HUES64 (cell line): Measurements from ENCODE around the gene CGNL1.

ENCODE experiments used
- H3K27ac ChIP-seq: 2 replicates; pipeline ENCODE4 v1.7.0; 2013; ENCODE audit warnings: low read depth, low read length, inconsistent platforms
- H3K27me3 ChIP-seq: 2 replicates; pipeline ENCODE4 v1.6.1; 2013; ENCODE audit warnings: mild to moderate bottlenecking, low read length; ENCODE audit not compliant: insufficient read depth
- H3K36me3 ChIP-seq: 2 replicates; pipeline ENCODE4 v1.6.1; 2013; ENCODE audit warnings: mild to moderate bottlenecking, low read length; ENCODE audit not compliant: insufficient read depth
- H3K4me1 ChIP-seq: 2 replicates; pipeline ENCODE4 v1.6.1; 2013; ENCODE audit warnings: mild to moderate bottlenecking, low read length, moderate library complexity; ENCODE audit not compliant: insufficient read depth
- H3K4me3 ChIP-seq: 2 replicates; pipeline ENCODE4 v1.5.1; 2013; ENCODE audit warnings: mild to moderate bottlenecking, low read length, moderate library complexity
- H3K9ac ChIP-seq: 2 replicates; pipeline ENCODE4 v1.6.1; 2013; ENCODE audit warnings: mild to moderate bottlenecking, low read depth, low read length
- H3K9me3 ChIP-seq: 2 replicates; pipeline ENCODE4 v1.6.1; 2013; ENCODE audit warnings: low read depth, low read length; ENCODE audit not compliant: insufficient read depth
- WGBS: fragments of 150-250, 120-280 bp; methylation state at CpG from one replicate; pipeline ENCODE4 v1.1.7; 2013; ENCODE audit warnings: missing lambda C conversion rate; 5-methylcytosine and 5-hydroxymethylcytosine counted together

CGNL1 gene

GRCh38 chr15:57403566-57404325 is 27.4 kb downstream of the CGNL1 start:
- Histone ChIP-seq H3K4me3 (no peak overlapping the region), H3K27ac (no peak overlapping the region), H3K4me1 (peaks cover 46% of the 10 kb centered on the region), H3K9ac (no peak overlapping the region), H3K36me3 (no peaks in the 10 kb centered on the region; the same call in 1 of the 2 replicates), H3K27me3 (no peaks in the 10 kb centered on the region), H3K9me3 (no peaks in the 10 kb centered on the region)
- 83% methylated on average over 5 of the region's 5 CpGs for WGBS

GRCh38 chr15:57405133-57405532 is 28.8 kb downstream of the CGNL1 start:
- H3K9me3 ChIP-seq, result no peaks in the 10 kb centered on the region
- WGBS, result 55% methylated on average over 5 of the region's 5 CpGs

GRCh38 chr15:57406062-57406772 is 29.9 kb downstream of the CGNL1 start:
- Histone ChIP-seq H3K27ac (no peak overlapping the region), H3K27me3 (no peaks in the 10 kb centered on the region), H3K9me3 (no peaks in the 10 kb centered on the region), H3K9ac (no peak overlapping the region), H3K4me3 (no peak overlapping the region), H3K4me1 (peaks cover 46% of the 10 kb centered on the region), H3K36me3 (no peaks in the 10 kb centered on the region; the same call in 1 of the 2 replicates)
- WGBS, result 70% methylated on average over 7 of the region's 7 CpGs

More at GRCh38 chr15:57405133-57405532, 28.8 kb downstream of the CGNL1 start:
- Histone ChIP-seq H3K4me3 (no peak overlapping the region), H3K4me1 (peaks cover 46% of the 10 kb centered on the region), H3K9ac (no peak overlapping the region), H3K27me3 (no peaks in the 10 kb centered on the region), H3K36me3 (no peaks in the 10 kb centered on the region; the same call in 1 of the 2 replicates), H3K27ac (no peak overlapping the region)

- H3K4me3 ChIP-seq, result no peak overlapping the region
Observed at GRCh38 chr15:57410373-57410772, 34.1 kb downstream of the CGNL1 start.

GRCh38 chr15:57411945-57412768 is 35.9 kb downstream of the CGNL1 start:
- WGBS, result 76% methylated on average over 12 of the region's 12 CpGs
- Histone ChIP-seq H3K27ac (peak overlapping the region; percentile 27; the same call in 1 of the 2 replicates), H3K9ac (no peak overlapping the region), H3K4me1 (peaks cover 10% of the 10 kb centered on the region), H3K36me3 (no peaks in the 10 kb centered on the region), H3K9me3 (no peaks in the 10 kb centered on the region), H3K27me3 (no peaks in the 10 kb centered on the region), H3K4me3 (no peak overlapping the region)

More at GRCh38 chr15:57410373-57410772, 34.1 kb downstream of the CGNL1 start:
- peaks cover 26% of the 10 kb centered on the region for H3K4me1 ChIP-seq
- H3K27me3 ChIP-seq, result no peaks in the 10 kb centered on the region
- no peak overlapping the region for H3K27ac ChIP-seq
- 94% methylated on average over 2 of the region's 3 CpGs for WGBS
- no peaks in the 10 kb centered on the region for H3K9me3 ChIP-seq
- no peak overlapping the region for H3K9ac ChIP-seq
- H3K36me3 ChIP-seq, result no peaks in the 10 kb centered on the region; the same call in 1 of the 2 replicates

- Histone ChIP-seq H3K4me3 (no peak overlapping the region), H3K4me1 (peaks cover 10% of the 10 kb centered on the region), H3K9ac (no peak overlapping the region), H3K9me3 (no peaks in the 10 kb centered on the region), H3K27ac (no peak overlapping the region), H3K27me3 (no peaks in the 10 kb centered on the region), H3K36me3 (no peaks in the 10 kb centered on the region)
- 93% methylated on average over 7 of the region's 7 CpGs for WGBS
Observed at GRCh38 chr15:57415602-57416001, 39.3 kb downstream of the CGNL1 start.

GRCh38 chr15:57418635-57419034 is 42.3 kb downstream of the CGNL1 start:
- Histone ChIP-seq H3K4me1 (0 out of 2 replicates have a peak, but pooled peaks cover 7% of the 10 kb centered on the region), H3K9ac (no peak overlapping the region), H3K9me3 (no peaks in the 10 kb centered on the region)

GRCh38 chr15:57419335-57419734 is 43.0 kb downstream of the CGNL1 start:
- Histone ChIP-seq H3K9ac (no peak overlapping the region), H3K27ac (no peak overlapping the region), H3K27me3 (no peaks in the 10 kb centered on the region), H3K4me1 (0 out of 2 replicates have a peak, but pooled peaks cover 7% of the 10 kb centered on the region), H3K9me3 (no peaks in the 10 kb centered on the region), H3K4me3 (no peak overlapping the region), H3K36me3 (no peaks in the 10 kb centered on the region)
- WGBS, result 83% methylated on average over 1 of the region's 2 CpGs

More at GRCh38 chr15:57418635-57419034, 42.3 kb downstream of the CGNL1 start:
- WGBS, result 90% methylated on average over 13 of the region's 13 CpGs
- H3K27ac ChIP-seq, result no peak overlapping the region
- H3K27me3 ChIP-seq, result no peaks in the 10 kb centered on the region
- no peak overlapping the region for H3K4me3 ChIP-seq
- no peaks in the 10 kb centered on the region for H3K36me3 ChIP-seq

GRCh38 chr15:57421110-57421509 is 44.8 kb downstream of the CGNL1 start:
- no peak overlapping the region for H3K27ac ChIP-seq
- H3K9ac ChIP-seq, result no peak overlapping the region
- 0 out of 2 replicates have a peak, but pooled peaks cover 7% of the 10 kb centered on the region for H3K4me1 ChIP-seq
- H3K9me3 ChIP-seq, result no peaks in the 10 kb centered on the region
- 92% methylated on average over 2 of the region's 3 CpGs for WGBS
- no peaks in the 10 kb centered on the region for H3K36me3 ChIP-seq
- H3K27me3 ChIP-seq, result no peaks in the 10 kb centered on the region
- H3K4me3 ChIP-seq, result no peak overlapping the region

- no peaks in the 10 kb centered on the region for H3K27me3 ChIP-seq
- H3K4me1 ChIP-seq, result 0 out of 2 replicates have a peak, but pooled peaks cover 7% of the 10 kb centered on the region
- no peak overlapping the region for H3K27ac ChIP-seq
- H3K9ac ChIP-seq, result no peak overlapping the region
- H3K9me3 ChIP-seq, result no peaks in the 10 kb centered on the region
- no peaks in the 10 kb centered on the region for H3K36me3 ChIP-seq
- no peak overlapping the region for H3K4me3 ChIP-seq
- 61% methylated on average over 6 of the region's 6 CpGs for WGBS
Observed at GRCh38 chr15:57421551-57421950, 45.2 kb downstream of the CGNL1 start.
